DOHH2 (cell line): ENCODE results near the gene ASGR1.
"Not testable (repeated sequence)": the region's sequence is repeated elsewhere in the genome, so short reads cannot be mapped to it uniquely, and the experiment has no call there.

ENCODE experiments used
- H3F3A ChIP-seq: fragments of 200-600 bp; sonication (generic), shearing (Covaris generic); 2 replicates; pipeline ENCODE4 v1.6.0; 2016; ENCODE audit warnings: antibody characterized with exemption, mild to moderate bottlenecking; ENCODE audit not compliant: control insufficient read depth, insufficient read depth
- H3K27ac ChIP-seq: fragments of 200-600 bp; sonication (generic); 2 replicates; pipeline ENCODE4 v1.5.1; 2014; ENCODE audit warnings: low read depth, mild to moderate bottlenecking, low read length, moderate library complexity
- H3K27me3 ChIP-seq: fragments of 200-600 bp; sonication (generic); 2 replicates; pipeline ENCODE4 v1.6.1; 2014; ENCODE audit warnings: mild to moderate bottlenecking, low read length, mixed read lengths; ENCODE audit not compliant: control insufficient read depth
- H3K36me3 ChIP-seq: fragments of 200-600 bp; sonication (generic); 2 replicates; pipeline ENCODE4 v1.6.1; 2014; ENCODE audit warnings: mild to moderate bottlenecking, low read length, moderate library complexity, mixed read lengths; ENCODE audit not compliant: control insufficient read depth
- H3K4me1 ChIP-seq: fragments of 200-600 bp; sonication (generic); 2 replicates; pipeline ENCODE4 v1.6.1; 2014; ENCODE audit warnings: mild to moderate bottlenecking, low read length, mixed read lengths; ENCODE audit not compliant: control insufficient read depth
- H3K4me2 ChIP-seq: fragments of 200-600 bp; sonication (generic); 2 replicates; pipeline ENCODE4 v1.6.0; 2014; ENCODE audit warnings: mild to moderate bottlenecking, low read length, moderate library complexity
- H3K4me3 ChIP-seq: fragments of 200-600 bp; sonication (generic); 2 replicates; pipeline ENCODE4 v1.5.1; 2014; ENCODE audit warnings: mild to moderate bottlenecking, low read length, mixed read lengths
- H3K79me2 ChIP-seq: fragments of 200-600 bp; sonication (generic); 2 replicates; pipeline ENCODE4 v1.6.1; 2014; ENCODE audit warnings: mild to moderate bottlenecking, low read length, mixed read lengths; ENCODE audit not compliant: control insufficient read depth
- H3K9me2 ChIP-seq: fragments of 200-600 bp; sonication (generic); replicated peaks from 2 replicates; pipeline ENCODE4 v1.6.1; 2014; ENCODE audit warnings: mild to moderate bottlenecking, low read length, mixed read lengths; ENCODE audit not compliant: control insufficient read depth
- H3K9me3 ChIP-seq: fragments of 200-600 bp; sonication (generic); 2 replicates; pipeline ENCODE4 v1.6.1; 2014; ENCODE audit warnings: antibody characterized with exemption, low read length, mixed read lengths; ENCODE audit not compliant: control insufficient read depth, insufficient read depth
- H4K20me1 ChIP-seq: fragments of 200-600 bp; sonication (generic); 2 replicates; pipeline ENCODE4 v1.6.0; 2014; ENCODE audit warnings: low read depth, mild to moderate bottlenecking, antibody characterized with exemption, low read length, moderate library complexity; ENCODE audit not compliant: control insufficient read depth, insufficient read depth
- EZH2phosphoT487 ChIP-seq: fragments of 200-600 bp; sonication (generic); IDR thresholded peaks from 2 replicates; pipeline ENCODE4 v1.6.1; 2017; ENCODE audit warnings: borderline replicate concordance, mild to moderate bottlenecking, antibody characterized with exemption, low read length, moderate library complexity, mixed read lengths
- TF ChIP-seq, protein P1 (sequence below): fragments of 200-600 bp; sonication (generic); IDR thresholded peaks from one replicate; pipeline ENCODE4 v1.5.1; 2014; ENCODE audit warnings: antibody characterized with exemption, mild to moderate bottlenecking, low read depth, low read length; ENCODE audit not compliant: poor library complexity, severe bottlenecking

ASGR1 gene

DNA sequence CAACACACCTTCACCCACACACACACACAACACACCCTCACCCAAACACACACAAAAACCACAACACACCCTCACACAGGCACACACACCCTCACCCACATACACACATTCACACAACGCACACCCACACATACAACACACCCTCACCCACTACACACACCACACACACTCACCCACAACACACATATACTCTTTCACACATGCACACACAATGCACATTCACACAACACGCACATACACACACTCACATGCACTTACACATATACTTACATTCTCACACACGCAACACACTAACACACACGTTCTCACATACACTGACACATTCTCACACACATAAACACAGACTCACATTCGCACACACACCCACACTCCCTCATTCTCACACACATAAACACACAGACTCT is 3.8 kb downstream of the ASGR1 start:
- Histone ChIP-seq H3K9me3 (peaks cover 12% of the 10 kb centered on the region; the same call in 1 of the 2 replicates), H3K27ac (no peak overlapping the region), H3F3A (no peaks in the 10 kb centered on the region; the same call in 1 of the 2 replicates), H3K4me3 (no peak overlapping the region), H3K79me2 (no peaks in the 10 kb centered on the region), H3K9me2 (no peaks in the 10 kb centered on the region), H3K4me2 (no peak overlapping the region), H3K27me3 (peaks cover 16% of the 10 kb centered on the region), H4K20me1 (no peaks in the 10 kb centered on the region), H3K36me3 (no peaks in the 10 kb centered on the region), H3K4me1 (peaks cover 8% of the 10 kb centered on the region)
- TF ChIP-seq EZH2phosphoT487, result no peak
- TF ChIP-seq, protein P1, sequence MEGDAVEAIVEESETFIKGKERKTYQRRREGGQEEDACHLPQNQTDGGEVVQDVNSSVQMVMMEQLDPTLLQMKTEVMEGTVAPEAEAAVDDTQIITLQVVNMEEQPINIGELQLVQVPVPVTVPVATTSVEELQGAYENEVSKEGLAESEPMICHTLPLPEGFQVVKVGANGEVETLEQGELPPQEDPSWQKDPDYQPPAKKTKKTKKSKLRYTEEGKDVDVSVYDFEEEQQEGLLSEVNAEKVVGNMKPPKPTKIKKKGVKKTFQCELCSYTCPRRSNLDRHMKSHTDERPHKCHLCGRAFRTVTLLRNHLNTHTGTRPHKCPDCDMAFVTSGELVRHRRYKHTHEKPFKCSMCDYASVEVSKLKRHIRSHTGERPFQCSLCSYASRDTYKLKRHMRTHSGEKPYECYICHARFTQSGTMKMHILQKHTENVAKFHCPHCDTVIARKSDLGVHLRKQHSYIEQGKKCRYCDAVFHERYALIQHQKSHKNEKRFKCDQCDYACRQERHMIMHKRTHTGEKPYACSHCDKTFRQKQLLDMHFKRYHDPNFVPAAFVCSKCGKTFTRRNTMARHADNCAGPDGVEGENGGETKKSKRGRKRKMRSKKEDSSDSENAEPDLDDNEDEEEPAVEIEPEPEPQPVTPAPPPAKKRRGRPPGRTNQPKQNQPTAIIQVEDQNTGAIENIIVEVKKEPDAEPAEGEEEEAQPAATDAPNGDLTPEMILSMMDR, result no peak

DNA sequence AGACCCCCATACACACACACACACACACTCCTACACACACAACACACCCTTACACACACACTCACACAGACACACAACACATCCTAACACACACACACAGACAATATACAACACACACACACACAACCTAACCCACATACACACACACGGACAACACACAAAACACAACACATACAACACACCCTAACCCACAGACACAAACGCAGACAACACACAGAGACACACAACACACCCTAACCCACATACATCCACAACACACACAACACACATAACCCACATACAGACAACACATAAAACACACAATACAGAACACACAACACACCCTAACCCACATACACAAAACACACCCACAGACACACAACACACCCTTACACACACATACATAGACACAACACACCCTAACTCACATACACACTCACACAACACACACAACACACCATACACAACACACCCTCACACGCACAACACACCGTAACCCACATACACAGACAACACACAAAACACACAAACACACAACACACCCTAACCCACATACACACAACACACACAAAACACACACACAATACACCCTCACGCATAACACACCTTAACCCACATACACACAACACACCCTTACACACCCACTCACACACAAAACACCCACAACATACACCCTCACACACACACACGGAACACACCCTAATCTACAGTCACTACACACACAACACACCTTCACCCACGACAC is 4.4 kb downstream of the ASGR1 start:
- H3K27ac ChIP-seq, result no peak overlapping the region
- TF ChIP-seq EZH2phosphoT487, result no peak
- TF ChIP-seq, protein P1, result no peak
- no peaks in the 10 kb centered on the region for H3K9me2 ChIP-seq
- peaks cover 8% of the 10 kb centered on the region for H3K4me1 ChIP-seq
- H3K36me3 ChIP-seq, result no peaks in the 10 kb centered on the region
- no peak overlapping the region for H3K4me2 ChIP-seq
- no peak overlapping the region for H3K4me3 ChIP-seq
- no peaks in the 10 kb centered on the region for H3K79me2 ChIP-seq
- H3K9me3 ChIP-seq, result peaks cover 12% of the 10 kb centered on the region; the same call in 1 of the 2 replicates
- H3F3A ChIP-seq, result no peaks in the 10 kb centered on the region; the same call in 1 of the 2 replicates
- H3K27me3 ChIP-seq, result peaks cover 16% of the 10 kb centered on the region
- H4K20me1 ChIP-seq, result no peaks in the 10 kb centered on the region

DNA sequence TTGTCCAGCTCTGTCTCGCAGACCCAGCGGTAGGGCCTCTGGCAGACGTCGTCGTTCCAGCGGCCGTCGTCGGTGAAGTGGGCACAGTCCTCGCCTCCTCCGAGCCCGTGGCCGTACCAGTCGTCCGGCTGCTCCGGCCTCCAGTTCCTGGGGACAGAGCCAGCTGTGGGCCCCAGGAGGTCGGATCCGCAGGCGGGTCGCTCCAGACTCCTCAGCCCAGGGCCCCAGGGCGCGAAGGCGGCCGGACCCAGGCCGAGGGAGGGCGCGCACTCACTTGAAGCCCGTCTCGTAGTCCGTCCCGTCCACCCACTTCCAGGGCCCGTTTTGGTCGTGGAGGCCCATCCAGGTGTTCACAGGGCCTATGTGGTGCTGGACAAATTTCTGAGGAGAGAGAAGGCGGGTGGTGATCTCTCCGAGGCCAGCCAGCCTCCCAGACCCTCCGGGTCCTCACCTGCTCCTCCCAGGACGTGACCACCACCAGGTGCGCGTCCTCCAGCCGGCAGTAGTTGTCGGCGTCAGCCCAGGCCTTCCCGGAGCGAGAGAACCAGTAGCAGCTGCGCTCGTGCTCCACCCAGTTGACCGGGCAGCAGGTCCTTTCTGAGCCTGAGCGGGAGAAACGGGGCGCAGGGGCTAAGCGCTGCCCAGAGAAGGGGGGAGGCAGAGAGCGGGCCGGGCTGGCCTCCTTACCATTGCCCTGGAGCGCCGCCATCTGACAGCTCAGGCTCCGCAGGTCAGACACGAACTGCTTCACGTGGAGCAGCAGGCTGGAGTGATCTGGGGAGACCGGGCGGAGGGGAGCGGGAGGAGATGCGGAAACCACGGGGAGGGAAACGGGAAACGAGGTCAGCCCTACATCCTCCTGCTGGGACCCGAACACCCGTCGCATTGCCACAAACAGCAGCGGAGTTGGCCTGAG is 5.2 kb downstream of the ASGR1 start:
- no peaks in the 10 kb centered on the region; the same call in 1 of the 2 replicates for H3F3A ChIP-seq
- no peak overlapping the region for H3K4me2 ChIP-seq
- H3K79me2 ChIP-seq, result no peaks in the 10 kb centered on the region
- H3K27me3 ChIP-seq, result peaks cover 13% of the 10 kb centered on the region
- no peaks in the 10 kb centered on the region for H4K20me1 ChIP-seq
- H3K4me1 ChIP-seq, result peaks cover 8% of the 10 kb centered on the region
- H3K36me3 ChIP-seq, result no peaks in the 10 kb centered on the region
- no peak overlapping the region for H3K4me3 ChIP-seq
- H3K9me3 ChIP-seq, result peaks cover 12% of the 10 kb centered on the region; the same call in 1 of the 2 replicates
- TF ChIP-seq, protein P1, result no peak
- TF ChIP-seq EZH2phosphoT487, result no peak
- no peak overlapping the region for H3K27ac ChIP-seq
- H3K9me2 ChIP-seq, result no peaks in the 10 kb centered on the region

DNA sequence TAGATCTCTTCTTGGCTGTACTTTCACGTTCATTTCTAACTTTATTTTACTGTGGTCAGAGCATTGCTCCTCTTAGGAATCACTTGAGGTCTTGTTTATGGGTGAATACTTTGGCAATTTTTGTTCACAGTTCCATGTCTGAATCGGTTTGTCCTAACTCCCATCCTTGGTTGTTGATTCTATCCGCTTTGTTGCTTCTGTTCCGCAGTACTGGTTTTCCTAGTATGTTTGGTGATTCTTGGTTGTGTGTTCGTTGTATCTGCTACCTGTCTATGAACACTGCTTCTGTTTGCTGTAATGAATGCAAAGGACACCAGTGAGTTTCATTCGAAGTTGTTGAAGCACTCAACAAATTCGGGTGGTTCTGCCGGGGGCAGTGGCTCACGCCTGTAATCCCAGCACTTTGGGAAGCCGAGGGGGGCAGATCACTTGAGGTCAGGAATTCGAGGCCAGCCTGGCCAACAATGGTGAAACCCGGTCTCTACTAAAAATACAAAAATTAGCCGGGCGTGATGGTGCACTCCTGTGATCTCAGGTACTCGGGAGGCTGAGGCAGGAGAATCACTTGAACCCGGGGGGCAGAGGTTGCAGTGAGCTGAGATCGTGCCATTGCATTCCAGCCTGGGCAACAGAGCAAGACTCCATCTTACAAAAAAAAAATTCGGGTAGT is 6.5 kb downstream of the ASGR1 start:
- not testable (repeated sequence) for H3K27ac ChIP-seq, H3K27me3 ChIP-seq, H3K9me2 ChIP-seq, H3F3A ChIP-seq, H3K4me2 ChIP-seq, H4K20me1 ChIP-seq, H3K4me1 ChIP-seq, H3K4me3 ChIP-seq, H3K79me2 ChIP-seq, H3K36me3 ChIP-seq
- H3K9me3 ChIP-seq, result peaks cover 12% of the 10 kb centered on the region; the same call in 1 of the 2 replicates

DNA sequence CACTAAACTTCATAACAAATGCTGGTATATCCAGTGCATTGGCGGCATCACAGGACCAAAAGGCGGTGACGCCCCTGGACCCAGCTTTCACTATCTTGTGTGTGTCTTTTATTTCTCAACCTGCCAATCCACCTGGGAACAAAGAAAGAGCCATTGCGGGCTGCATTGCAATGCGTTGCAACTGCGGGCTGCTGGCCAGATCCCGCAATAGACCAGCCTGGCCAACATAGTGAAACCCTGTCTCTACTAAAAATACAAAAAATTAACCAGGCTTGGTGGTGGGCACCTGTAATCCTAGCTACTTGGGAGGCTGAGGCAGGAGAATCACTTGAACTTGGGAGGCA is 9.6 kb downstream of the ASGR1 start:
- H3K79me2 ChIP-seq, H3K36me3 ChIP-seq, H3K9me2 ChIP-seq, H3K4me3 ChIP-seq, H3K9me3 ChIP-seq, H3K4me1 ChIP-seq, H3K27ac ChIP-seq, H3F3A ChIP-seq, H4K20me1 ChIP-seq, H3K4me2 ChIP-seq, H3K27me3 ChIP-seq: not testable (repeated sequence)
